IMR-90 (cell line): ENCODE data around the gene ICAM4. TPM values are rescaled to one million over a fixed set of nuclear protein-coding genes. Genes with fewer than 3 reads are reported as not detected.
A peak's percentile ranks its signal among the peaks of the same experiment; 100 is the strongest.

Experiments
- ATAC-seq: fragments of 200-7000 bp; cut with Tn5 transposase; 2 replicates; pipeline ENCODE4 v1.9.1; 2020; ENCODE audit warnings: low read depth, mild to moderate bottlenecking, moderate library complexity
- BruUV-seq: library from RNA; stranded (reverse); fragments of 400-500 nt; replicated peaks from 2 replicates; lab custom pipeline; 2021; lab: Mats Ljungman, UMichigan
- CTCF ChIA-PET: fragments of 300-600 bp; formaldehyde crosslinking; extraction: SDS; loops from one replicate; lab custom pipeline; 2021; ENCODE audit warnings: antibody characterized with exemption; lab: Yijun Ruan, JAX
- POLR2A ChIA-PET: fragments of 300-600 bp; sonication (Branson Sonifier 250); formaldehyde crosslinking; loops from one replicate; lab custom pipeline; 2022; ENCODE audit warnings: antibody characterized with exemption; ENCODE audit not compliant: unreplicated experiment; lab: Charles Lee
- DNase-seq: peaks from one replicate; pipeline ENCODE4 v3.0.0; 2013
- H2AFZ ChIP-seq: replicated peaks from 2 replicates; pipeline ENCODE3; 2013; ENCODE audit warnings: low read length, mild to moderate bottlenecking; ENCODE audit not compliant: poor library complexity
- H2AK5ac ChIP-seq: 2 replicates; pipeline ENCODE4 v1.6.1; 2013; ENCODE audit warnings: low read depth, low read length, inconsistent platforms
- H2AK9ac ChIP-seq: replicated peaks from 2 replicates; pipeline ENCODE3; 2013; ENCODE audit warnings: mild to moderate bottlenecking, low read depth, low read length, moderate library complexity; ENCODE audit not compliant: poor library complexity
- H2BK120ac ChIP-seq: 2 replicates; pipeline ENCODE4 v1.6.1; 2013; ENCODE audit warnings: low read depth, low read length, inconsistent platforms
- H2BK15ac ChIP-seq: 3 replicates; pipeline ENCODE4 v1.6.1; 2013; ENCODE audit warnings: low read depth, low read length, inconsistent platforms
- H2BK20ac ChIP-seq: 2 replicates; pipeline ENCODE4 v1.6.1; 2013; ENCODE audit warnings: low read depth, mild to moderate bottlenecking, inconsistent platforms, low read length, moderate library complexity
- H2BK5ac ChIP-seq: 2 replicates; pipeline ENCODE4 v1.6.1; 2013; ENCODE audit warnings: mild to moderate bottlenecking, low read depth, low read length, inconsistent platforms; ENCODE audit not compliant: poor library complexity, severe bottlenecking
- H3K14ac ChIP-seq: replicated peaks from 2 replicates; pipeline ENCODE4 v1.6.1; 2013; ENCODE audit warnings: low read depth, low read length, inconsistent platforms
- H3K18ac ChIP-seq: 2 replicates; pipeline ENCODE4 v1.6.1; 2013; ENCODE audit warnings: low read depth, low read length, control low read depth
- H3K23ac ChIP-seq: 2 replicates; pipeline ENCODE4 v1.6.1; 2013; ENCODE audit warnings: low read depth, low read length, inconsistent platforms
- H3K27ac ChIP-seq: 2 replicates; pipeline ENCODE4 v1.5.1; 2013; ENCODE audit warnings: mild to moderate bottlenecking, control low read depth, low read length; ENCODE audit not compliant: insufficient read depth
- H3K27me3 ChIP-seq: 2 replicates; pipeline ENCODE4 v1.6.1; 2013; ENCODE audit warnings: low read length; ENCODE audit not compliant: control insufficient read depth, insufficient read depth
- H3K36me3 ChIP-seq: 2 replicates; pipeline ENCODE4 v1.6.1; 2013; ENCODE audit warnings: low read length, mixed read lengths; ENCODE audit not compliant: control insufficient read depth, insufficient read depth
- H3K4ac ChIP-seq: 2 replicates; pipeline ENCODE4 v1.6.1; 2013; ENCODE audit warnings: low read depth, low read length, inconsistent platforms
- H3K4me1 ChIP-seq: 2 replicates; pipeline ENCODE4 v1.6.1; 2013; ENCODE audit warnings: low read length, mixed read lengths; ENCODE audit not compliant: control insufficient read depth, insufficient read depth
- H3K4me2 ChIP-seq: 2 replicates; pipeline ENCODE4 v1.6.1; 2013; ENCODE audit warnings: low read depth, mild to moderate bottlenecking, control low read depth, low read length, moderate library complexity
- H3K4me3 ChIP-seq: 2 replicates; pipeline ENCODE4 v1.5.1; 2013; ENCODE audit warnings: low read depth, mild to moderate bottlenecking, control low read depth, low read length, moderate library complexity; ENCODE audit not compliant: insufficient read depth
- H3K56ac ChIP-seq: 2 replicates; pipeline ENCODE4 v1.6.1; 2013; ENCODE audit warnings: low read length, inconsistent platforms; ENCODE audit not compliant: insufficient read depth; ENCODE audit errors: extremely low read depth
- H3K79me1 ChIP-seq, 2 experiments: 2 replicates each; pipeline ENCODE4 v1.6.1; 2013; ENCODE audit warnings: low read length in 2 of 2, inconsistent platforms in 1 of 2, low read depth in 1 of 2
- H3K9ac ChIP-seq: 2 replicates; pipeline ENCODE4 v1.6.1; 2013; ENCODE audit warnings: low read depth, low read length, control low read depth
- H3K9me1 ChIP-seq: 2 replicates; pipeline ENCODE4 v1.6.1; 2013; ENCODE audit warnings: low read length, inconsistent platforms; ENCODE audit not compliant: insufficient read depth
- H3K9me3 ChIP-seq: 2 replicates; pipeline ENCODE4 v1.6.1; 2013; ENCODE audit warnings: low read length; ENCODE audit not compliant: control insufficient read depth, insufficient read depth
- H4K20me1 ChIP-seq: 2 replicates; pipeline ENCODE4 v1.6.1; 2013; ENCODE audit warnings: low read length, inconsistent platforms; ENCODE audit not compliant: insufficient read depth
- H4K5ac ChIP-seq: 2 replicates; pipeline ENCODE4 v1.6.1; 2013; ENCODE audit warnings: mild to moderate bottlenecking, low read depth, low read length, control low read depth
- H4K8ac ChIP-seq, 2 experiments: 2 replicates each; pipeline ENCODE4 v1.6.1; 2013; ENCODE audit warnings: low read depth in 2 of 2, low read length in 2 of 2, control low read depth in 1 of 2, inconsistent platforms in 1 of 2
- H4K91ac ChIP-seq: 2 replicates; pipeline ENCODE4 v1.6.1; 2013; ENCODE audit warnings: low read depth, low read length, inconsistent platforms; ENCODE audit not compliant: insufficient read depth
- BHLHE40 ChIP-seq: fragments of 150-350 bp; IDR thresholded peaks from 2 replicates; pipeline ENCODE4 v1.6.1; 2016; ENCODE audit warnings: mild to moderate bottlenecking, low read depth, low read length
- CEBPB ChIP-seq: IDR thresholded peaks from 2 replicates; pipeline ENCODE4 v1.6.1; 2012; ENCODE audit warnings: low read depth, low read length, improper control_type of control experiment
- MAZ ChIP-seq: IDR thresholded peaks from 2 replicates; pipeline ENCODE4 v1.6.1; 2012; ENCODE audit warnings: low read depth, mild to moderate bottlenecking, low read length, improper control_type of control experiment, moderate library complexity, borderline replicate concordance
- MXI1 ChIP-seq: IDR thresholded peaks from 2 replicates; pipeline ENCODE4 v1.6.1; 2012; ENCODE audit warnings: low read depth, mild to moderate bottlenecking, low read length, moderate library complexity, borderline replicate concordance
- RCOR1 ChIP-seq: IDR thresholded peaks from 2 replicates; pipeline ENCODE4 v1.6.1; 2012; ENCODE audit warnings: mild to moderate bottlenecking, low read length, improper control_type of control experiment; ENCODE audit not compliant: insufficient replicate concordance
- WGBS, 2 experiments: methylation state at CpG; one replicate each; pipeline versions ENCODE4 v1.1.5 to v1.1.7; 2013; ENCODE audit warnings: missing lambda C conversion rate in 2 of 2; ENCODE audit not compliant: insufficient read length in 1 of 2; ENCODE audit errors: extremely low coverage in 2 of 2; 5-methylcytosine and 5-hydroxymethylcytosine counted together
- dilution Hi-C: fragments of 300-500 bp; cut with HindIII; formaldehyde crosslinking; loops from one replicate; pipeline ENCODE4 v1.14.3; 2018; ENCODE audit warnings: low sequenced_read_pairs; ENCODE audit not compliant: unreplicated experiment
- in situ Hi-C: fragments of 300-500 bp; cut with MboI; formaldehyde crosslinking; loops from 3 replicates; pipeline ENCODE4 v1.14.3; 2019; ENCODE audit warnings: low sequenced_read_pairs, inconsistent platforms, mixed read lengths
- intact Hi-C: fragments of 100-400 bp; cut with micrococcal nuclease; formaldehyde crosslinking; loops from 2 replicates; pipeline ENCODE4 v1.10.0; 2022
- polyA plus RNA-seq, 3 experiments: library from polyadenylated mRNA; depleted of rRNA; stranded (reverse); fragments of >200 nt; gene quantifications; 2 replicates each; pipeline ENCODE4 v1.2.3, GENCODE V29; 2012; ENCODE audit warnings: low replicate concordance in 1 of 3
- total RNA-seq: library from RNA; depleted of rRNA; stranded (reverse); fragments of >200 nt; gene quantifications from 2 replicates; pipeline ENCODE4 v1.2.3, GENCODE V29; 2012
- TF ChIP-seq, protein P1 (sequence below): conservative IDR thresholded peaks from 2 replicates; pipeline ENCODE4 v1.5.1; 2012; ENCODE audit warnings: mild to moderate bottlenecking, low read depth, low read length, improper control_type of control experiment
- TF ChIP-seq, protein P2 (sequence below): fragments of 150-350 bp; IDR thresholded peaks from 2 replicates; pipeline ENCODE4 v1.6.1; 2016; ENCODE audit warnings: low read depth, mild to moderate bottlenecking, low read length, moderate library complexity, borderline replicate concordance

Gene ICAM4
- total and polyA plus RNA-seq, 2 of the 4 experiments (the other 2 are of a cell fraction): 2.3 to 4.0 TPM

DNA sequence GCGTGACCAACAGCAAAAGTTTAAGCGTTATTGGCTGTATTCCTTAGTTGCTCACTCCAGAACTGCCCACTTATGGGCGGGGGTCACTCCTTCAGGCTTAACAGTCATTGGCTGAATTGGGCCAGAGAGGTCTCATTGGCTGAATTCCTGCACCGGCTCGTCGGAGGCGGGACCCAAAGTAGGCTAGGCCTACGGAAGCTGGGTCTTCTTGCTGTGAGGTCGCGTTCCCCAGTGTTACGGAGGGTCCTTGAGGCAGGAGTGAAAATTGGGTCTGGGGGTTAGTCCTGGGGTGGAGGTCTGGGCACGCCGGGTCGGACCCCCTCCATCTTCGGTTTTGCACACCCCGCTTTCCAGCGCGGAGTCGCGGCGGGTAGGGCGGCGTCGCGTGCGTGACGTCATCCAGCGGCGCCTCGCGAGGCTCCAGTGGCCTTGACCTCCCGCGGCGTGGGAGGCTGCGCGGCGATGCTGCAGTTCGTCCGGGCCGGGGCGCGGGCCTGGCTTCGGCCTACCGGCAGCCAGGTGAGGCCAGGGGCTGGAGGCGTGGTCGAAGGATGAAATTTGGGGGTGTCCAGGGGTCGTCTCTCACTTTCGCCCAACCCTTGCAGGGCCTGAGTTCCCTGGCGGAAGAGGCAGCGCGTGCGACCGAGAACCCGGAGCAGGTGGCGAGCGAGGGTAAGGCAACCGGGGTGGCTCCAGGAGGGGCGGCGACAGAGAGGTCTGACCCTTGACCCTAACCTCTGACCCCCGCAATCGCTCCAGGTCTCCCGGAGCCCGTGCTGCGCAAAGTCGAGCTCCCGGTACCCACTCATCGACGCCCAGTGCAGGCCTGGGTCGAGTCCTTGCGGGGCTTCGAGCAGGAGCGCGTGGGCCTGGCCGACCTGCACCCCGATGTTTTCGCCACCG lies 34.7 kb upstream of the ICAM4 start, which contains the start of gene MRPL4:
Gene MRPL4 (plus strand): TSS at position 423 of the 903 bp plus-strand sequence. CDS start 40 bp downstream, at position 463.
- Histone ChIP-seq H3K23ac (peak within 1 kb of the TSS; percentile 45; the same call in 1 of the 2 replicates), H4K20me1 (no peaks in the 10 kb centered on the region), H2AK5ac (peak within 1 kb of the TSS; percentile 96), H2AK9ac (peak within 1 kb of the TSS; percentile 94), H4K5ac (peak within 1 kb of the TSS; percentile 81), H3K27me3 (no peaks in the 10 kb centered on the region), H3K79me1 (peaks cover 10 to 32% of the 10 kb centered on the region in 2 experiments), H2BK120ac (peak within 1 kb of the TSS; percentile 67), H2BK15ac (peak within 1 kb of the TSS; percentile 72; the same call in 1 of the 3 replicates), H3K9me1 (no peaks in the 10 kb centered on the region), H4K91ac (peak within 1 kb of the TSS; percentile 96), H2BK5ac (peak within 1 kb of the TSS; percentile 66), H3K36me3 (peaks cover 15% of the 10 kb centered on the region), H3K56ac (peak within 1 kb of the TSS; percentile 94), H3K27ac (peak within 1 kb of the TSS; percentile 72), H3K4me1 (0 out of 2 replicates have a peak, but pooled peaks cover 2% of the 10 kb centered on the region), H3K14ac (peak within 1 kb of the TSS; percentile 70), H3K18ac (peak within 1 kb of the TSS; percentile 39; the same call in 1 of the 2 replicates), H4K8ac (peak within 1 kb of the TSS; percentile 74 to 100), H3K4me3 (peak within 1 kb of the TSS; percentile 64), H3K9me3 (no peaks in the 10 kb centered on the region), H3K4me2 (peak within 1 kb of the TSS; percentile 97), H2BK20ac (peak within 1 kb of the TSS; percentile 40; the same call in 1 of the 2 replicates), H3K9ac (peak within 1 kb of the TSS; percentile 78), H3K4ac (peak within 1 kb of the TSS; percentile 69), H2AFZ (peak within 1 kb of the TSS; percentile 97)
- WGBS, 2 experiments: 2% methylated on average over 46 of the region's 77 CpGs; no CpG with 5 or more reads in 1 of the 2 experiments
- POLR2A ChIA-PET: interaction anchor here (0.5 to 1.0 kb wide), 2 partner anchors 25 to 130 kb away, joined by 3 to 5 read pairs; no protein-coding TSS in a partner anchor
- in situ Hi-C loops (no loop called here), dilution Hi-C loops (no loop called here), intact Hi-C loops (loop anchor here (2.0 to 10.0 kb wide), 5 partner anchors 57 to 227 kb away; partner anchors contain the start of genes DNMT1 and PPAN)
- peak; percentile 96 for TF ChIP-seq MXI1
- no peak for TF ChIP-seq RCOR1
- TF ChIP-seq CEBPB: no peak
- TF ChIP-seq BHLHE40: peak; percentile 65; the same call in 1 of the 2 replicates
- TF ChIP-seq MAZ: peak; percentile 85; the same call in 1 of the 2 replicates
- TF ChIP-seq, protein P1, sequence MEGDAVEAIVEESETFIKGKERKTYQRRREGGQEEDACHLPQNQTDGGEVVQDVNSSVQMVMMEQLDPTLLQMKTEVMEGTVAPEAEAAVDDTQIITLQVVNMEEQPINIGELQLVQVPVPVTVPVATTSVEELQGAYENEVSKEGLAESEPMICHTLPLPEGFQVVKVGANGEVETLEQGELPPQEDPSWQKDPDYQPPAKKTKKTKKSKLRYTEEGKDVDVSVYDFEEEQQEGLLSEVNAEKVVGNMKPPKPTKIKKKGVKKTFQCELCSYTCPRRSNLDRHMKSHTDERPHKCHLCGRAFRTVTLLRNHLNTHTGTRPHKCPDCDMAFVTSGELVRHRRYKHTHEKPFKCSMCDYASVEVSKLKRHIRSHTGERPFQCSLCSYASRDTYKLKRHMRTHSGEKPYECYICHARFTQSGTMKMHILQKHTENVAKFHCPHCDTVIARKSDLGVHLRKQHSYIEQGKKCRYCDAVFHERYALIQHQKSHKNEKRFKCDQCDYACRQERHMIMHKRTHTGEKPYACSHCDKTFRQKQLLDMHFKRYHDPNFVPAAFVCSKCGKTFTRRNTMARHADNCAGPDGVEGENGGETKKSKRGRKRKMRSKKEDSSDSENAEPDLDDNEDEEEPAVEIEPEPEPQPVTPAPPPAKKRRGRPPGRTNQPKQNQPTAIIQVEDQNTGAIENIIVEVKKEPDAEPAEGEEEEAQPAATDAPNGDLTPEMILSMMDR: no peak
- TF ChIP-seq, protein P2, sequence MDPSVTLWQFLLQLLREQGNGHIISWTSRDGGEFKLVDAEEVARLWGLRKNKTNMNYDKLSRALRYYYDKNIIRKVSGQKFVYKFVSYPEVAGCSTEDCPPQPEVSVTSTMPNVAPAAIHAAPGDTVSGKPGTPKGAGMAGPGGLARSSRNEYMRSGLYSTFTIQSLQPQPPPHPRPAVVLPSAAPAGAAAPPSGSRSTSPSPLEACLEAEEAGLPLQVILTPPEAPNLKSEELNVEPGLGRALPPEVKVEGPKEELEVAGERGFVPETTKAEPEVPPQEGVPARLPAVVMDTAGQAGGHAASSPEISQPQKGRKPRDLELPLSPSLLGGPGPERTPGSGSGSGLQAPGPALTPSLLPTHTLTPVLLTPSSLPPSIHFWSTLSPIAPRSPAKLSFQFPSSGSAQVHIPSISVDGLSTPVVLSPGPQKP: no peak
- peak; percentile 97 for ATAC-seq
- CTCF ChIA-PET: no interaction called here
- BruUV-seq: no TSS peak
- DNase-seq: peak; percentile 99
